Measurements from ENCODE around the gene EXOC3L1. TPM values are rescaled to one million over a fixed set of nuclear protein-coding genes. Genes with fewer than 3 reads are reported as not detected.

The EXOC3L1 gene
- total and polyA plus RNA-seq, 11 donors, result 1.9 to 9.1 (median 3.2) TPM

GRCh38 chr16:67201411-67202345 is 11.7 kb upstream of the EXOC3L1 start:
- H3K27me3 ChIP-seq, result no peaks in the 10 kb centered on the region
- no peak overlapping the region for H3K27ac ChIP-seq
- TF ChIP-seq POLR2A (IDR thresholded peaks at IDR 0.05) (no peak), CTCF (IDR thresholded peaks at IDR 0.05) (no peak)
- peaks cover 0 to 19% (median 9%) of the 10 kb centered on the region in 12 donors for H3K4me1 ChIP-seq
- no peak overlapping the region for H3K4me3 ChIP-seq
- DNase-seq (peak in 1 of 5 donors; percentile 40), ATAC-seq (no peak)
- 93 to 95% (median 94%) methylated on average over 30 to 40 of the region's 40 CpGs for WGBS, 4 donors
- intact Hi-C loops (cut with DNase I), result no loop called here
- no peaks in the 10 kb centered on the region for H3K9me3 ChIP-seq
- peaks cover 0 to 65% (median 45%) of the 10 kb centered on the region in 9 donors for H3K36me3 ChIP-seq

GRCh38 chr16:67200491-67200890 is 10.6 kb upstream of the EXOC3L1 start:
- ATAC-seq (no peak), DNase-seq (peak in 1 of 5 donors; percentile 62)
- Histone ChIP-seq H3K36me3 (peaks cover 0 to 77% (median 57%) of the 10 kb centered on the region in 9 donors), H3K4me3 (no peak overlapping the region), H3K27me3 (no peaks in the 10 kb centered on the region), H3K4me1 (peaks cover 0 to 19% (median 9%) of the 10 kb centered on the region in 12 donors), H3K9me3 (no peaks in the 10 kb centered on the region), H3K27ac (no peak overlapping the region)
- no peak for TF ChIP-seq POLR2A (IDR thresholded peaks at IDR 0.05)
- no peak for TF ChIP-seq CTCF (IDR thresholded peaks at IDR 0.05)
- intact Hi-C loops (cut with DNase I), result no loop called here
- WGBS, 4 donors, result 89 to 97% (median 92%) methylated on average over 5 to 8 of the region's 8 CpGs

- intact Hi-C loops (cut with DNase I), result no loop called here
- Histone ChIP-seq H3K4me1 (peaks cover 0 to 19% (median 9%) of the 10 kb centered on the region in 12 donors), H3K36me3 (peaks cover 0 to 84% (median 64%) of the 10 kb centered on the region in 9 donors), H3K9me3 (no peaks in the 10 kb centered on the region), H3K27ac (no peak overlapping the region), H3K4me3 (no peak overlapping the region), H3K27me3 (no peaks in the 10 kb centered on the region)
- ATAC-seq (peak in 3 of 4 donors; percentile 6 to 24 (median 8)), DNase-seq (no peak)
- no peak for TF ChIP-seq CTCF (IDR thresholded peaks at IDR 0.05)
- TF ChIP-seq POLR2A (IDR thresholded peaks at IDR 0.05), result no peak
- WGBS, 4 donors, result 42 to 63% (median 59%) methylated on average over 20 to 22 of the region's 22 CpGs
These were observed 9.9 kb upstream of the EXOC3L1 start for GRCh38 chr16:67199808-67200198.
